Calu3 (cell line): ENCODE measurements around the gene RAD51B. TPM values are rescaled to one million over a fixed set of nuclear protein-coding genes. Genes with fewer than 3 reads are reported as not detected.

Source experiments
- BruUV-seq: library from RNA; stranded (reverse); fragments of 400-500 nt; replicated peaks from 2 replicates; lab custom pipeline; 2021; lab: Mats Ljungman, UMichigan
- CTCF ChIA-PET: fragments of 300-600 bp; sonication (Branson Sonifier 250); formaldehyde crosslinking; loops from one replicate; lab custom pipeline; 2022; ENCODE audit warnings: antibody characterized with exemption; lab: Charles Lee
- DNase-seq: peaks from one replicate; pipeline ENCODE4 v3.0.0; 2022
- H3K27ac Mint-ChIP-seq: one replicate; pipeline ENCODE4 v1.8.0; 2022; ENCODE audit warnings: mixed read lengths; ENCODE audit not compliant: unreplicated experiment
- H3K27me3 Mint-ChIP-seq: one replicate; pipeline ENCODE4 v1.8.0; 2022; ENCODE audit warnings: mixed read lengths; ENCODE audit not compliant: unreplicated experiment
- H3K36me3 Mint-ChIP-seq: one replicate; pipeline ENCODE4 v1.8.0; 2022; ENCODE audit warnings: mild to moderate bottlenecking, moderate library complexity, mixed read lengths; ENCODE audit not compliant: insufficient read depth, unreplicated experiment
- H3K4me1 Mint-ChIP-seq: one replicate; pipeline ENCODE4 v1.8.0; 2022; ENCODE audit warnings: mild to moderate bottlenecking, low read depth, mixed read lengths; ENCODE audit not compliant: unreplicated experiment
- H3K4me3 Mint-ChIP-seq: one replicate; pipeline ENCODE4 v1.8.0; 2022; ENCODE audit warnings: mild to moderate bottlenecking, low read depth, moderate library complexity, mixed read lengths; ENCODE audit not compliant: unreplicated experiment
- H3K9me3 Mint-ChIP-seq: one replicate; pipeline ENCODE4 v1.8.0; 2022; ENCODE audit warnings: low read depth, mixed read lengths; ENCODE audit not compliant: unreplicated experiment
- intact Hi-C: fragments of 100-400 bp; cut with micrococcal nuclease; formaldehyde crosslinking; loops from one replicate; pipeline ENCODE4 v1.10.0; 2022; ENCODE audit not compliant: unreplicated experiment
- total RNA-seq: library from RNA; stranded (reverse); gene quantifications from 2 replicates; pipeline ENCODE4 v1.2.3, GENCODE V29; 2022
- TF ChIP-seq, protein P1 (sequence below): fragments of 200-600 bp; IDR thresholded peaks from one replicate; pipeline ENCODE4 v1.8.0; 2022; ENCODE audit warnings: antibody characterized with exemption; ENCODE audit not compliant: unreplicated experiment

Gene RAD51B
- total RNA-seq, 1 experiment from 2014 or later = 24.7 TPM

DNA sequence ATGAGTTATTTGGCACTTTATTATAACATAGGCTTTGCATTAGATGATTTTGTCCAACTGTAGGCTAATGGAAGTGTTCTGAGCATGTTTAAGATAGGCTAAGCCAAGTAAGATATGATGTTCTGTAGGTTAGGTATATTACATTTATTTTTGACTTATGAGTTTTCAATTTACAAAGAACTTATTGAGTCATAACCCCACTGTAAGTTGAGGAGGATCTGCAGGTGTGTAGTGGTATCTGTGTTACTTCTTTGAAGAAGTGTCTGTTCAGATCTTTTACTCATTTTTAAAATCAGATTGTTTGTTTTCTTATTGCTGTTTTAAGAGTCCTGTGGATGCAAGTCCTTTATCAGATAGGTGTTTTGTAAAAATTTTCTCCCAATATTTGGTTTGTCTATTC, 329.2 kb downstream of the RAD51B start:
- BruUV-seq = no TSS peak
- H3K27me3 Mint-ChIP-seq = no peaks in the 10 kb centered on the region
- H3K9me3 Mint-ChIP-seq = peaks cover 4% of the 10 kb centered on the region
- TF ChIP-seq, protein P1, sequence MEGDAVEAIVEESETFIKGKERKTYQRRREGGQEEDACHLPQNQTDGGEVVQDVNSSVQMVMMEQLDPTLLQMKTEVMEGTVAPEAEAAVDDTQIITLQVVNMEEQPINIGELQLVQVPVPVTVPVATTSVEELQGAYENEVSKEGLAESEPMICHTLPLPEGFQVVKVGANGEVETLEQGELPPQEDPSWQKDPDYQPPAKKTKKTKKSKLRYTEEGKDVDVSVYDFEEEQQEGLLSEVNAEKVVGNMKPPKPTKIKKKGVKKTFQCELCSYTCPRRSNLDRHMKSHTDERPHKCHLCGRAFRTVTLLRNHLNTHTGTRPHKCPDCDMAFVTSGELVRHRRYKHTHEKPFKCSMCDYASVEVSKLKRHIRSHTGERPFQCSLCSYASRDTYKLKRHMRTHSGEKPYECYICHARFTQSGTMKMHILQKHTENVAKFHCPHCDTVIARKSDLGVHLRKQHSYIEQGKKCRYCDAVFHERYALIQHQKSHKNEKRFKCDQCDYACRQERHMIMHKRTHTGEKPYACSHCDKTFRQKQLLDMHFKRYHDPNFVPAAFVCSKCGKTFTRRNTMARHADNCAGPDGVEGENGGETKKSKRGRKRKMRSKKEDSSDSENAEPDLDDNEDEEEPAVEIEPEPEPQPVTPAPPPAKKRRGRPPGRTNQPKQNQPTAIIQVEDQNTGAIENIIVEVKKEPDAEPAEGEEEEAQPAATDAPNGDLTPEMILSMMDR = no peak
- no peak overlapping the region for H3K27ac Mint-ChIP-seq
- no peak for DNase-seq
- H3K4me1 Mint-ChIP-seq = peaks cover 45% of the 10 kb centered on the region
- no peak overlapping the region for H3K4me3 Mint-ChIP-seq
- intact Hi-C loops = loop anchor here (5.0 to 10.0 kb wide), 3 partner anchors 99 to 636 kb away; no protein-coding TSS in a partner anchor
- H3K36me3 Mint-ChIP-seq = peaks cover 10% of the 10 kb centered on the region
- CTCF ChIA-PET = no interaction called here

DNA sequence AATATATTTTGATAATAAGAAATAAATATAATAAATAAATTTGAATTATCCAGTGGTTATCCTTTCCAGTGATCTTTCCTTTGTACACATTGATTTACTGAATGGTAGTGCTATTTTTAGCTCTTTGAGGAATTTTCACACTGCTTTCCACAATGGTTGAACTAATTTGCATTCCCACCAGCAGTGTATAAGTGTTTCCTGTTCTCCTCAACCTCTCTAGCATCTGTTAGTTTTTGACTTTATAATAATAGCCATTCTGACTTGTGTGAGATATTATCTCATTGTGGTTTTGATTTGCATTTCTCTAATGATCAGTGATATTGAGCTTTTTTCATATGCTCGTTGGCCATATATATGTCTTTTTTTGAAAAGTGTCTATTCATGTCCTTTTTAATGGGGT, 333.7 kb downstream of the RAD51B start:
- BruUV-seq = no TSS peak
- H3K27me3 Mint-ChIP-seq = no peaks in the 10 kb centered on the region
- H3K9me3 Mint-ChIP-seq = peaks cover 7% of the 10 kb centered on the region
- intact Hi-C loops = no loop called here
- H3K27ac Mint-ChIP-seq = no peak overlapping the region
- TF ChIP-seq, protein P1 = no peak
- peaks cover 7% of the 10 kb centered on the region for H3K36me3 Mint-ChIP-seq
- CTCF ChIA-PET = no interaction called here
- H3K4me1 Mint-ChIP-seq = peaks cover 8% of the 10 kb centered on the region
- H3K4me3 Mint-ChIP-seq = no peak overlapping the region
- DNase-seq = no peak

DNA sequence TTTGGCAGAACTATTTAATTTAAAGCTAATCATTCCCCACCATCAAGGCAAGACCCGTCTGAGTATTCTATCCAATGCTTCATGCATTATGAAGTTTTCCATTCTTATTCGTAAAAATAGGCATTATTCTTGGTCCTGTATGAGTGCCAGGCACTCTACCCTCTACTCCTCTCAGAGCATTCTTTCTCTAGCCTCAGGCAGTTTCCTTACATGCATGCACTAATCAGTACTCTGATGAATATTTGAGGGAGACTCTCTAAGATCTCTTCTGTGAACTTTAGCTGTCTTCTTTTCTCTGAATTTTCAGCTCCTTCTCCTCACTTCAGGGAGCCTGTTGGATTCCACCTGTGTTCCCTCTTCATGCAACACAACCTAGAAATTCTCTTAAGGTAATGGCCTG, 334.7 kb downstream of the RAD51B start:
- Mint-ChIP-seq H3K4me1 (peaks cover 8% of the 10 kb centered on the region), H3K4me3 (no peak overlapping the region), H3K9me3 (peaks cover 7% of the 10 kb centered on the region), H3K36me3 (peaks cover 7% of the 10 kb centered on the region), H3K27me3 (no peaks in the 10 kb centered on the region), H3K27ac (peak overlapping the region; percentile 58)
- CTCF ChIA-PET = interaction anchor here (0.7 to 0.9 kb wide), 3 partner anchors 39 to 710 kb away, joined by 3 read pairs; no protein-coding TSS in a partner anchor
- intact Hi-C loops = no loop called here
- TF ChIP-seq, protein P1 = no peak
- no TSS peak for BruUV-seq
- DNase-seq = no peak

DNA sequence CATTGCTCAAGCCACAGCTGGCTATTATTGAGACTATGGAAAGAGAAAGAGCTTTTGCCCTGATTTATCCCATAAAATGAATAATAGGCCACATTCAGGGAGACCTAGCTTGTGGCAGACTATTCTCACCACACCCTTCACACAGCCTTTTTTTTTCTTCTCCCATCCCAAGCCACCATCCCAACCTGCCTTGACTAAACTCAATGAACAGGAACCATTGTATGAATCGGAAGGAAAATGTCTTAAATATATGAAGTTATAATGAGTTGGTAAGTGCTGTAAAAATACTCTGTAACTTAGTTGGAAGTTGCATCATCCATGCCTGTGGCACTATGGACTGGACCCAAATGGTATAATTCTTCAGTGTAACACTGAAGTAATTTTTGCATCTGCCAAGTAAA, 338.4 kb downstream of the RAD51B start:
- Mint-ChIP-seq H3K27ac (no peak overlapping the region), H3K4me3 (no peak overlapping the region), H3K27me3 (no peaks in the 10 kb centered on the region), H3K4me1 (peaks cover 21% of the 10 kb centered on the region), H3K36me3 (peaks cover 7% of the 10 kb centered on the region), H3K9me3 (peaks cover 3% of the 10 kb centered on the region)
- CTCF ChIA-PET = no interaction called here
- TF ChIP-seq, protein P1 = no peak
- no peak for DNase-seq
- intact Hi-C loops = no loop called here
- BruUV-seq = no TSS peak
